ENCODE data around the gene LRRC10B.
A peak's percentile ranks its signal among the peaks of the same experiment; 100 is the strongest.

LRRC10B gene

GRCh38 chr11:61542024-61542461, 33.5 kb downstream of the LRRC10B start:
- no peak for DNase-seq (ENCODE audit: low read depth in 1 of 2, low spot score in 1 of 2)
- in situ Hi-C loops (cut with HindIII; ENCODE audit: low pct_unique_long_range_greater_than_20kb, low sequenced_read_pairs): no loop called here
- TF ChIP-seq JUND (IDR thresholded peaks at IDR 0.05; ENCODE audit: low read depth): no peak

- no peak for TF ChIP-seq JUND (IDR thresholded peaks at IDR 0.05; ENCODE audit: low read depth)
- DNase-seq (ENCODE audit: low read depth in 1 of 2, low spot score in 1 of 2): no peak
- in situ Hi-C loops (cut with HindIII; ENCODE audit: low pct_unique_long_range_greater_than_20kb, low sequenced_read_pairs): no loop called here
Measured at GRCh38 chr11:61542705-61543104, 34.2 kb downstream of the LRRC10B start.

- peak; percentile 56 to 61 for DNase-seq (ENCODE audit: low read depth in 1 of 2, low spot score in 1 of 2)
- TF ChIP-seq JUND (IDR thresholded peaks at IDR 0.05; ENCODE audit: low read depth): no peak
- in situ Hi-C loops (cut with HindIII; ENCODE audit: low pct_unique_long_range_greater_than_20kb, low sequenced_read_pairs): no loop called here
Measured at GRCh38 chr11:61543606-61544306, 35.2 kb downstream of the LRRC10B start.

GRCh38 chr11:61544466-61544865, 35.9 kb downstream of the LRRC10B start:
- in situ Hi-C loops (cut with HindIII; ENCODE audit: low pct_unique_long_range_greater_than_20kb, low sequenced_read_pairs): no loop called here
- TF ChIP-seq JUND (IDR thresholded peaks at IDR 0.05; ENCODE audit: low read depth): no peak
- DNase-seq (ENCODE audit: low read depth in 1 of 2, low spot score in 1 of 2): no peak

- peak; percentile 58 to 82 for DNase-seq (ENCODE audit: low read depth in 1 of 2, low spot score in 1 of 2)
- in situ Hi-C loops (cut with HindIII; ENCODE audit: low pct_unique_long_range_greater_than_20kb, low sequenced_read_pairs): no loop called here
- no peak for TF ChIP-seq JUND (IDR thresholded peaks at IDR 0.05; ENCODE audit: low read depth)
Measured at GRCh38 chr11:61545341-61545740, 36.8 kb downstream of the LRRC10B start.

- no peak for TF ChIP-seq JUND (IDR thresholded peaks at IDR 0.05; ENCODE audit: low read depth)
- no peak for DNase-seq (ENCODE audit: low read depth in 1 of 2, low spot score in 1 of 2)
- in situ Hi-C loops (cut with HindIII; ENCODE audit: low pct_unique_long_range_greater_than_20kb, low sequenced_read_pairs): no loop called here
Measured at GRCh38 chr11:61545921-61546320, 37.4 kb downstream of the LRRC10B start.

GRCh38 chr11:61546663-61547062, 38.1 kb downstream of the LRRC10B start:
- DNase-seq (ENCODE audit: low read depth in 1 of 2, low spot score in 1 of 2): no peak
- TF ChIP-seq JUND (IDR thresholded peaks at IDR 0.05; ENCODE audit: low read depth): no peak
- in situ Hi-C loops (cut with HindIII; ENCODE audit: low pct_unique_long_range_greater_than_20kb, low sequenced_read_pairs): no loop called here

- in situ Hi-C loops (cut with HindIII; ENCODE audit: low pct_unique_long_range_greater_than_20kb, low sequenced_read_pairs): no loop called here
- no peak for TF ChIP-seq JUND (IDR thresholded peaks at IDR 0.05; ENCODE audit: low read depth)
- no peak for DNase-seq (ENCODE audit: low read depth in 1 of 2, low spot score in 1 of 2)
Measured at GRCh38 chr11:61547246-61547645, 38.7 kb downstream of the LRRC10B start.

GRCh38 chr11:61549177-61549576, 40.6 kb downstream of the LRRC10B start:
- TF ChIP-seq JUND (IDR thresholded peaks at IDR 0.05; ENCODE audit: low read depth): no peak
- no peak for DNase-seq (ENCODE audit: low read depth in 1 of 2, low spot score in 1 of 2)
- in situ Hi-C loops (cut with HindIII; ENCODE audit: low pct_unique_long_range_greater_than_20kb, low sequenced_read_pairs): no loop called here

- TF ChIP-seq JUND (IDR thresholded peaks at IDR 0.05; ENCODE audit: low read depth): no peak
Measured at GRCh38 chr11:61549662-61550568, 41.4 kb downstream of the LRRC10B start.

GRCh38 chr11:61550665-61551227, 42.2 kb downstream of the LRRC10B start:
- DNase-seq (ENCODE audit: low read depth in 1 of 2, low spot score in 1 of 2): no peak
- TF ChIP-seq JUND (IDR thresholded peaks at IDR 0.05; ENCODE audit: low read depth): no peak
- in situ Hi-C loops (cut with HindIII; ENCODE audit: low pct_unique_long_range_greater_than_20kb, low sequenced_read_pairs): no loop called here

More at GRCh38 chr11:61549662-61550568, 41.4 kb downstream of the LRRC10B start:
- in situ Hi-C loops (cut with HindIII; ENCODE audit: low pct_unique_long_range_greater_than_20kb, low sequenced_read_pairs): no loop called here
- DNase-seq (ENCODE audit: low read depth in 1 of 2, low spot score in 1 of 2): no peak

- in situ Hi-C loops (cut with HindIII; ENCODE audit: low pct_unique_long_range_greater_than_20kb, low sequenced_read_pairs): no loop called here
- no peak for TF ChIP-seq JUND (IDR thresholded peaks at IDR 0.05; ENCODE audit: low read depth)
- peak in 1 of 2 experiments; percentile 40 for DNase-seq (ENCODE audit: low read depth in 1 of 2, low spot score in 1 of 2)
Measured at GRCh38 chr11:61551634-61552033, 43.1 kb downstream of the LRRC10B start.
